ENCODE measurements around the gene SNX11.

The SNX11 gene

DNA sequence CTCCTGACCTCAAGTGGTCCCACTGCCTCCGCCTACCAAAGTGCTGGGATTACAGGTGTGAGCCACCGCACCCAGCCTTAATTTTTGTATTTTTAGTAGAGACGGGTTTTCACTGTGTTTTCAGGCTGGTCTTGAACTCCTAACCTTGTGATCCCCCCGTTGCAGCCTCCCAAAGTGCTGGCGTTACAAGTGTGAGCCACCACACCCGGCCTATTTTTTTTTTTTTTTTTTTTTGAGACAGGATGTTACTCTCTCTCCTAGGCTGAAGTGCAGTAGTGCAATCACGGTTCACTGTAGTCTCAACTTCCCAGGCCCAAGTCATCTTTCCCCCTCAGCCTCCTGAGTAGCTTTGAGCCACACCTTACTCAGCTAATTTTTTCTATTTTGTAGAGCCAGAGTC is 3.1 kb upstream of the SNX11 start:
- Histone ChIP-seq H3K36me3 (ENCODE audit: insufficient read depth, low read length) (no peaks in the 10 kb centered on the region), H3K9me3 (ENCODE audit: low read length) (peaks cover 3% of the 10 kb centered on the region), H3F3A (ENCODE audit: insufficient read depth, low read length) (no peaks in the 10 kb centered on the region), H3K9ac (ENCODE audit: low read length) (no peak overlapping the region), H3K9me2 (ENCODE audit: low read depth, low read length) (no peaks in the 10 kb centered on the region), H3K4me1 (ENCODE audit: insufficient read depth, low read length, severe bottlenecking) (peaks cover 29% of the 10 kb centered on the region), H3K4me2 (ENCODE audit: low read length) (no peak overlapping the region), H3K4me3 (ENCODE audit: low read depth, low read length, poor library complexity, severe bottlenecking) (no peak overlapping the region), H2AFZ (ENCODE audit: low read length) (no peak overlapping the region), H4K20me1 (ENCODE audit: insufficient read depth, low read length) (no peaks in the 10 kb centered on the region), H3K79me2 (ENCODE audit: insufficient read depth, low read length) (peaks cover 12% of the 10 kb centered on the region; the same call in 1 of the 2 replicates), H3K27me3 (ENCODE audit: insufficient read depth, low read length) (no peaks in the 10 kb centered on the region), H3K27ac (ENCODE audit: low read depth, low read length, poor library complexity, severe bottlenecking) (no peak overlapping the region)
- TF ChIP-seq EZH2 (IDR thresholded peaks at IDR 0.05; ENCODE audit: borderline replicate concordance, low read length): no peak
- TF ChIP-seq, protein P1, sequence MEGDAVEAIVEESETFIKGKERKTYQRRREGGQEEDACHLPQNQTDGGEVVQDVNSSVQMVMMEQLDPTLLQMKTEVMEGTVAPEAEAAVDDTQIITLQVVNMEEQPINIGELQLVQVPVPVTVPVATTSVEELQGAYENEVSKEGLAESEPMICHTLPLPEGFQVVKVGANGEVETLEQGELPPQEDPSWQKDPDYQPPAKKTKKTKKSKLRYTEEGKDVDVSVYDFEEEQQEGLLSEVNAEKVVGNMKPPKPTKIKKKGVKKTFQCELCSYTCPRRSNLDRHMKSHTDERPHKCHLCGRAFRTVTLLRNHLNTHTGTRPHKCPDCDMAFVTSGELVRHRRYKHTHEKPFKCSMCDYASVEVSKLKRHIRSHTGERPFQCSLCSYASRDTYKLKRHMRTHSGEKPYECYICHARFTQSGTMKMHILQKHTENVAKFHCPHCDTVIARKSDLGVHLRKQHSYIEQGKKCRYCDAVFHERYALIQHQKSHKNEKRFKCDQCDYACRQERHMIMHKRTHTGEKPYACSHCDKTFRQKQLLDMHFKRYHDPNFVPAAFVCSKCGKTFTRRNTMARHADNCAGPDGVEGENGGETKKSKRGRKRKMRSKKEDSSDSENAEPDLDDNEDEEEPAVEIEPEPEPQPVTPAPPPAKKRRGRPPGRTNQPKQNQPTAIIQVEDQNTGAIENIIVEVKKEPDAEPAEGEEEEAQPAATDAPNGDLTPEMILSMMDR (IDR thresholded peaks at IDR 0.05; ENCODE audit: low read length): no peak

DNA sequence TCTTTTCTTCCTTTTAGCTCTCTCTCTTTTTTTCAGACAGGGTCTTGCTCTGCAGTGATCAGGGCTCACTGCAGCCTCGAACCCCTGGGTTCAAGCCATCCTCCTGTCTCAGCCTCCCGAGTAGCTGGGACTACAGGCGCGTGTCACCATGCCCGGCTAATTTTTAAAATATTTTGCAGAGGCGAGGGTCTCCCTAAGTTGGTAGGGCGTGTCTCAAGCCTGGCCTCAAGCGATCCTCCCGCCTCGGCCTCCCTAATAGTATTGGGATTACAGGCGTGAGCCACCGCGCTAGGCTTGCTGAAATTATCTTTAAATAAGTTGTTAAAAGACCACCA is 797 bp upstream of the SNX11 start:
- Histone ChIP-seq H3K4me1 (ENCODE audit: insufficient read depth, low read length, severe bottlenecking) (peaks cover 42% of the 10 kb centered on the region), H3K27ac (ENCODE audit: low read depth, low read length, poor library complexity, severe bottlenecking) (no peak overlapping the region), H2AFZ (ENCODE audit: low read length) (peak overlapping the region; percentile 97), H3K4me2 (ENCODE audit: low read length) (peak overlapping the region; percentile 69), H3K9me3 (ENCODE audit: low read length) (peaks cover 3% of the 10 kb centered on the region), H3K9ac (ENCODE audit: low read length) (peak overlapping the region; percentile 82), H3K27me3 (ENCODE audit: insufficient read depth, low read length) (no peaks in the 10 kb centered on the region), H3K9me2 (ENCODE audit: low read depth, low read length) (no peaks in the 10 kb centered on the region), H3K79me2 (ENCODE audit: insufficient read depth, low read length) (peaks cover 4% of the 10 kb centered on the region; the same call in 1 of the 2 replicates), H3F3A (ENCODE audit: insufficient read depth, low read length) (no peaks in the 10 kb centered on the region), H3K36me3 (ENCODE audit: insufficient read depth, low read length) (no peaks in the 10 kb centered on the region), H4K20me1 (ENCODE audit: insufficient read depth, low read length) (no peaks in the 10 kb centered on the region), H3K4me3 (ENCODE audit: low read depth, low read length, poor library complexity, severe bottlenecking) (peak overlapping the region; percentile 80)
- TF ChIP-seq, protein P1 (IDR thresholded peaks at IDR 0.05; ENCODE audit: low read length): no peak
- no peak for TF ChIP-seq EZH2 (IDR thresholded peaks at IDR 0.05; ENCODE audit: borderline replicate concordance, low read length)

DNA sequence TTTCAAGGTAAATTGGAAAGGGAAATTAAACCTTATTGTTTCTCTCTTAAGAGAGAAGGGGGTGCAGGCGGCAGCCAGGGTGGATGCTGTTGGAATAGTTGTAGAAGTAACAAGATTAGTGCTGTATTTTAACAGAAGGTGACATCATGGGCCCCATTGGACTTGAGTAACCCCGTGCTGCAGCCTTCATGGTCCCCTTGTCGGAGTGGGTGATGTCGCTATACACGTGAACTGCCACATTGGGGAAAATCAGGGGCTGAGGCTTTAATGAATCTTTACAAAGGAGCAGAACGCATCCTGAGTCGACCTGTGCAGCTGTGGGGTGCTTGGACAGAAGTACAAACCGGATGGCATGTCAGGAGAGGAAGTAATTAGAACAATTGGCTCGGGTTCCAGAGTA is 3.2 kb downstream of the SNX11 start:
- H3K4me2 ChIP-seq (ENCODE audit: low read length): no peak overlapping the region; the same call in 1 of the 2 replicates
- H3K4me3 ChIP-seq (ENCODE audit: low read depth, low read length, poor library complexity, severe bottlenecking): no peak overlapping the region
- H3K27me3 ChIP-seq (ENCODE audit: insufficient read depth, low read length): no peaks in the 10 kb centered on the region
- H3K27ac ChIP-seq (ENCODE audit: low read depth, low read length, poor library complexity, severe bottlenecking): no peak overlapping the region
- peaks cover 4% of the 10 kb centered on the region; the same call in 1 of the 2 replicates for H3K79me2 ChIP-seq (ENCODE audit: insufficient read depth, low read length)
- H3F3A ChIP-seq (ENCODE audit: insufficient read depth, low read length): no peaks in the 10 kb centered on the region
- no peak overlapping the region for H3K9ac ChIP-seq (ENCODE audit: low read length)
- H3K9me3 ChIP-seq (ENCODE audit: low read length): no peaks in the 10 kb centered on the region
- no peaks in the 10 kb centered on the region for H3K9me2 ChIP-seq (ENCODE audit: low read depth, low read length)
- TF ChIP-seq EZH2 (IDR thresholded peaks at IDR 0.05; ENCODE audit: borderline replicate concordance, low read length): no peak
- TF ChIP-seq, protein P1 (IDR thresholded peaks at IDR 0.05; ENCODE audit: low read length): no peak
- H4K20me1 ChIP-seq (ENCODE audit: insufficient read depth, low read length): no peaks in the 10 kb centered on the region
- no peak overlapping the region for H2AFZ ChIP-seq (ENCODE audit: low read length)
- peaks cover 58% of the 10 kb centered on the region for H3K4me1 ChIP-seq (ENCODE audit: insufficient read depth, low read length, severe bottlenecking)
- H3K36me3 ChIP-seq (ENCODE audit: insufficient read depth, low read length): no peaks in the 10 kb centered on the region

Measured in OCI-LY1 (cell line).